T-helper 2 cell treated with Interferon-gamma antibody and Interleukin-4, amounts not matched to agents 100 ng/mL and 5 ng/mL, for 36 hours (primary cell): ENCODE data around the gene TBPL1. TPM values are rescaled to one million over a fixed set of nuclear protein-coding genes. Genes with fewer than 3 reads are reported as not detected.
"Not testable (repeated sequence)": the region's sequence is repeated elsewhere in the genome, so short reads cannot be mapped to it uniquely, and the experiment has no call there.

Source experiments
- intact Hi-C: fragments of 100-400 bp; cut with micrococcal nuclease; formaldehyde crosslinking; loops from one replicate; pipeline ENCODE4 v1.15.1; 2023
- total RNA-seq: library from RNA; stranded (reverse); gene quantifications from 2 replicates; pipeline ENCODE4 v1.2.3, GENCODE V29; 2022

The TBPL1 gene
- total RNA-seq, 1 donor from 2014 or later, result 29.9 TPM

DNA sequence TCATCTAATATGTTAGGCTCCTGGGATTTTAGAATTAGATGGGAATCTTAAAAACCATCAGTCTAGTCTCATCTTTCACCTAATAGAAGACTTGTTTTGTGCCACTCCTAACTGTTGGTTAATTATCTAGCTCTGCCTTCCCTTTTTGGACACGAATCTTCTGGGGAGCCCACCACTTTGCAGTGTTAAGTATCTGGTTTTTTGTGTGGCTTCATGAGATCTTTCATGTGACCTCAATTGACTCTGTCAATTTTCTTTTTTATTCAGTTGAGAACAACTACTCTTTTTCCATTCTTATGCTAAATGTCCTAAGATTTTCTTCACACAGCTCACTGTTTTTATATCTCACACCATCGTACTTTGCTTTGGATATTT is 16.9 kb downstream of the TBPL1 start:
- intact Hi-C loops, result loop anchor here (1.0 kb wide), 1 partner anchor 17 kb away; the partner anchor contains the start of gene TBPL1

DNA sequence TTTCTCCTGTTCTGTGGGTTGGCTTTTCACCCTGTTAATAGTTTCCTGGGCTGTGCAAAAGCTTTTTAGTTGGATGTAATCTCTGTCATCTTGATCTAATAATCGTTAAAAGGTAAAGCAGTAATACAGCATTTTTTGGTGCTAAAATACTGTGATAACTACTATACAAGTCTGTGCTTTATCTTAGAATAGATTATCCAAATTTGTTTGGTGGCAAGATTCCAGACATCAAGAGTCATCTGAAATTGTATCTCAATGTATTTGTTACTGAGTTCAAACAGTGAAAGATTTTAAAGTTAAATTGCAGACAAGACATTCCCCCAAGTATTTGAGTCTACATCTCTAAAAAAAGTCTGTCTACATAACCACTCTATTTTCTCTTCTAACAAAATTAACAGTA is 18.8 kb downstream of the TBPL1 start:
- intact Hi-C loops, result no loop called here

DNA sequence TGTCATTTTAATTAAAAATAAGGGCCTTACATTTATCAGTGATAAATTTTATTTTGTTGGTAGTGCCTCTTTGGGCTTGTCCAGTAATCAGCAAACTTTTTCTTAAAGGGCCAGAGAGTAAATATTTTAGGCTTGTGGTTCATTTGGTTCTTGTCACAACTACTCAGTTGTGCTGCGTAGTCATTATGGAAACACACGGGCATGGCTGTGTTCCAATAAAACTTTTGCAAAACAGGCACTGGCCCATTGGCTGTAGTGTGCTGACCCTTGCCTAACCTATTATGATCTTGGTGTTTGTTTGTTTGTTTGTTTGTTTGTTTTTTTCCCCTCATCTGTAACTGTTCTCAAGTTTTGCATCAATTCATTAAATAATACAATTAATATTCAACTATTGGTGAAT is 19.4 kb downstream of the TBPL1 start:
- intact Hi-C loops, result no loop called here

DNA sequence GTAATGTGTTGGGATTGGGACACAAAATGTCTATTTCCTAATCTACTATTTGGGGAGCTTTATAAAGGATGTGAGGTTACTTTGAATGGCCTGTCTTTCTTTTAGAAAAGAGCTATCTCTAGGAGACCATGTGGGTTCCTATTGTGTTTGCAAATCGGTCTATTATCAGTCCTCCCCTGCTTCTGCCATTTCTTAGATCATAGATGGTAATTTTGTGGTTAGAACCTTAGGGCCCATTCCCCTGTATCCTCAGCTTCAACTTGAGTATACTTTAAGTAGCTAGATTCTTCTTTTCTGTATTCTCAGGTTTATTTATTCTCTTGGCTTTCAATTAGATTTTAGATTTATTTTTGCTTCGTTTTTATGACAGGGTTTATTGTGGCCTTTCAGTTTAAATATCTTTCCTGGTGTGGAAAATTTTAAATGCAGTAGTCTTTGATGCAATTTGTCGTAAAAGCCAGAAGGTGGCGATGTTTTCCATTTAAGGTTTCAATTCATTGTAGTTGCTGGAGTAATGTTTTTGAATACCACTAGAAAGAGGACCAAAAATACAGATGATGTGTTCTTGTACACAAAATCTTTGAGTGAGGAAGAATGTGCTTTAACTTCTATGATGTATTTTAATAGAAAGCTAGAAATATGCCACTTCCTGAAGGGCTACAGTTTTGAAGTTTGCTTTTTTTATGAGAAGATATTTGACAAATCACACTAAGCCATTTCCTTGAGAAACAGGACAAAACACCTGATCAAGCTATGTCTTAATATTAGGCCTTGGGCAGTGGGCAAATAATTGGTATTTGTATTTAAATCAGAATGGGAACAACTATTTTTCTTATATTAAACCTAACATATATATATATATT is 20.3 kb downstream of the TBPL1 start:
- intact Hi-C loops, result loop anchor here (1.0 kb wide), 3 partner anchors 49 to 124 kb away; no protein-coding TSS in a partner anchor

DNA sequence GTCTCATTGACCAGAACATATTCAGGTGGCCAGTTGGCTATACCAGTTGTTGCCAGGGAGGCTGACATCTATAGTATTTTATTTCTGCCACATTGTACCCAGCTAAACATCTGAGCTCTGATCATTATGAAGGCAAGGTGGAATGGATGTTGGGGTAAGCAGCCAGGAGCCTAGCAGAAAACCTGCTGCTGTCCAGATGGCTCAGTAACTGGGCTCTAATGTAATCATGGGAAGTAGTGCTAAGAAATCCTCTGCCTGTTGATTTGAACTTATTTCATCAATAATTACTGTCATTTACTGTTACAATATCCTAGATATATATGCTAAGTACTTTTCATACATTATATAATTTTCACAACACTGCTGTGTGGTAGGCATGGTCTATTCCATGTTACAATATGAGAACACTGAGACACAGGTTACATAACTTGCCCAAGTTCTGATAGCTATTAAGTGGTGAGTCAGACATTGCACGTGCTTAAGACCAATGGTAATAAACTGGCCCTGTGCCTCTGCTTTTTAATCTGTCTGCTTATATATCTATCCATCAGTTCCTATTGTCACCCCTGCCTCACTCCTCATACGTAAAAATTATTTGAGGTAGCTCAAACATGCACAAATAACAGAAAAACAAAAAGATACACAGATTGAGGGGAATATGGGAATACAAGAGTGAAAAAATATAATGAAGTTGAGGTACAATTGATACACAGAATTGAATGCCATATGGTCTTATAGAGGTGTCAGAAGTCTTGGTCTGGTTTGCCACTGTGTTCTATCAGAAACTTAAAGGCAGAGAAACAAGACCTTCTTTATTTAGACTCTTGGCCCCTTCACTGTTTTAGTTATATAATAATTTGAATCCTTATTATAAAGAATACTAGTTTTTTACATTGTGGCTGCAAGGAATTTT is 25.2 kb downstream of the TBPL1 start:
- intact Hi-C loops, result no loop called here

DNA sequence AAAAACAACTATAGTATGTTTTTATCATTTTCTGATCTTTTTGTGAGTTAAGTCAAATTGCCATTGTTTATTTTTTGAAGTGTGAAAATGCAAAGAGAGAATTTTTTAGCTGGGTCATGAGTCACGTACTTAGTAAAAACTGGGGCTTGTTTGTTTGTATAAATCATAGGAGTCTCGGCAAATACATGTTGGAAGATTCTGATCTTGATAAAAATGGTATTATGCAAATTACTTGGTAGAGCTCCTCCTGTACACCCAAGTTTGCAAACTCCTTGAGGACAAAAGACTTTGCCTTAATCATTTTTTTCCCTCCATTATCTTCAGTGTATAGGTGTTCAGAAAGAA is 25.8 kb downstream of the TBPL1 start:
- intact Hi-C loops, result no loop called here

DNA sequence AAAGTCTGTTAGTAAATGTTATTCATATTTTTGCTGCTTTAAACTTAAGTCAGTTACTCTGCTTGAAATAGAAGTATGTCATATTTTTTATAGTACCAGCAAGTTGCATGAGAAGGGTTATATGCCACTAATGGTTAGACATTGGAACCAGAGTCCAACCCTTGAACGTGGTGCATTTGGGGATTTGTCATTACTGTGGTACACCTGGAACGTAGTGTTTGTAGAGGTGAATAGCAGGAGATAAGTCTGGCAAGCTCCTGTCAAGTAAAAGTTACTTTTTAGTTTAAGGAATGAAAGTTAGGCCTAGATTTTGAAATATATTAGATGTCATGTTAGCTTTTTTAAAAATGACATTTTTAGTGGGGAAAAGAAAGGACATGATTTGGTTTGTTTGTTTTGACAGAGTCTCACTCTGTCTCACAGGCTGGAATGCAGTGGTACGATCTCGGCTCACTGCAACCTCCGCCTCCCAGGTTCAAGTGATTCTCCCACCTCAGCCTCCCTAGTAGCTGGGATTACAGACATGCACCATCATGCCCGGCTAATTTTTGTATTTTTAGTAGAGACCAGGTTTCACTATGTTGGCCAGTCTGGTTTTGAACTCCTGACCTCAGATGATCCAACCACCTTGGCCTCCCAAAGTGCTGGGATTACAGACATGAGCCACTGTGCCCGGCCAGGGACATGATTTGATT is 26.4 kb downstream of the TBPL1 start:
- intact Hi-C loops, result not testable (repeated sequence)

DNA sequence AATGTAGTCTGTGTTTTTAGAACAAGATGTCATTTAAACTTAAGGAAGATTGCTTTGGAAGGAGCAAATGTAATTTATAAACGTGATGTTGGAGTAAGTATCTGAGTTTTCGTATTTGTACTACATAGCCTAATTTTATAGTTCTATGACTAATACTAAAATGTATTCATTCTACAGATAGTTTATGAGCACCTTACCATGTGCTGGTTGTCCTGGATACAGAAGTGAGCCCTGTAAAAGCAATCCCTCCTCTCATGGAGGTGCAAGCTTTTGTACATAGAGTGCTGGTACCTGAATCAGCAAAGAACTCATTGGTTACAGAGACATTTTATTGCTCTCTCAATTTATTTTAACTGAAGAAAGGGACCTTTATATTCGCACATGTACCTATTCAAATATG is 27.1 kb downstream of the TBPL1 start:
- intact Hi-C loops, result no loop called here

DNA sequence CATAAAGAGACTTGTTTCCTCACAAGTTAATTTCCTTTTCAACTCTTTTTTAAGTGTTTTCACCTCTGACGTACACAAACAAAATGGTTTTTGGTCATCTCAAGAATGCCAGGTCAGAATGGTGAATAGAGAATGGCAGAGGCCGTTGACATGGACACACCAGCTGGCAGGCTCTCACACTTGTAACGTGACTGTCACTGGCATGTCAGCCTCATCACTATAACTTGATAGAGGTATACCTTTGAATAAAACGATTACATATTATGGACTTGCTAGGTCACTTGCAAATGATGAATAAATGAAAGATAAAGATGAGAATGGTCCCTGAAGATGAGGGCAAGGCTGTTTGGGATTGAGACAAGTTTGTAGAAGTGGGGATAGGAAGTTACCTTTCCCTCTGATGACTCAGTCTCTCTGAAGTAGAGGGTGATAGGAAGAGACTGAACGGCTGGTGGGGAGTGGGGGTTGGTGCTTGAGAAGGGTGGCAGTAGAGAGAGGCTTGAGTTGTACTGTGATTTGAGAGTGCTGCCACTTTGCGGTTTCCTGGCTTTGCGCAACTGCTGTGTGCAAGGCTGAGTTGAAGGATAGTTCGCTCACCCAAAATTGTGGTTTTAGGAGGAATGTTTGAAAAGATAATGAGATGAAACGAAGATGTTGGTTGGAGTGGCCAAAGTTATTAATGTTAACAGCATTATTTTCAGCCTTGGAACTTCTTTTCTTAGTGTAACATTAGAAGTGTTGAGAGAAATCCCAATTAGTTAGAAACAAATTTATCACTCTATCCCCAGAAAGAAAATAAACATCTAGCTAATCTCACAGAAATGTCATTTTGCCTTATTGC is 30.3 kb downstream of the TBPL1 start:
- intact Hi-C loops, result no loop called here

DNA sequence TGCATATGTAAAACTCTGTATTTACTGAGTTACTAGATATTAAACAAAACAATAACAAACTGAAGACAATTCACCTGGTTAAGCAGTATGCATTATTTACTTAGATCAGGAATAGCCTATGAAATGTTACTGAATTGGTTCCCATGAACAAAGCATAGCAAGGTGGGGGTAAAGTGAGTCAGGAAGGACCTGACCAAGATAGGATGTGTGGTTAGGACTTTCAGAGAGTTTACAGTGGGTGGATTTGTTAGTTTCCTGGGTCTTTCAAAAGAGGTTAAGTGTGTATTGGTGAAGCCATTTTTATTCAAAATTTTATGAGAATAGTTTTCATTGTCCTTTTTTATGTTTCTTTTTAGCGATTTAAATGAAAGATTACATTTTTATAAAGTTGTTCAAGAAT is 32.9 kb downstream of the TBPL1 start:
- intact Hi-C loops, result no loop called here

DNA sequence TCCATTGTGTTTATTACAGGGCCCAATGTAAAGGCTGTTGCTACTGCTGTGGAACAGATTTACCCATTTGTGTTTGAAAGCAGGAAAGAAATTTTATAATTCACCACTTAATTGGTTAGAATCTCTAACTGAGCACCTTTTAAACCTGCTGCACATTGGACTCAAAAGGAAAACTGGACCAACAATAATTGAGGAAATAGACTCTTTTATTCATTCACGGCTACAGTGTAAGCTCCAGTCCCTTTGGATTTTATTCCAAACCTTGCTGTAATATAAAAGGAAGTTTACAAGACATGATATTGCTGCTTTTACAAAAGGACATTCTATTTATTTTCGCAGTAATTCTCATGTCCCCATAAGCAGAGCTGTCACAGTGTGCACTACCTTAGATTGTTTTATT is 33.9 kb downstream of the TBPL1 start:
- intact Hi-C loops, result no loop called here

DNA sequence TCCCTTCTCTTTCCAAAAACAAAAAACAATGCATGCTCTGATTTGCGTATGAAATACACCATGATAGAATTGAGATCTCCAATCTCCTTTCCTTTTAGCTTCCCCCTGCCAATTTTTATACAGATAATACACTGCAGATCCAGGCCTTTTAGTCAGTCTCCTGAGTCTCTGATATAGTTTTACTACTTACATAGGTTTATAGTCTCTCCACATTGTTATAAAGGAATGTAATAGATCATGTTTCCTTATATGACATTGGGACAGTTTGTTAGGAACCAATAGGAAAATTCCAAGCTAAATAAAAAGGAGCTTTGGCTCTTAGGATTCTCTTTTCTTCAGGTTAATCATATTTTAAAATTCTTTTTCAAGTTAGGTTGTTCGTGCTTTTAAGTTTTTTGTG is 36.5 kb downstream of the TBPL1 start:
- intact Hi-C loops, result no loop called here

DNA sequence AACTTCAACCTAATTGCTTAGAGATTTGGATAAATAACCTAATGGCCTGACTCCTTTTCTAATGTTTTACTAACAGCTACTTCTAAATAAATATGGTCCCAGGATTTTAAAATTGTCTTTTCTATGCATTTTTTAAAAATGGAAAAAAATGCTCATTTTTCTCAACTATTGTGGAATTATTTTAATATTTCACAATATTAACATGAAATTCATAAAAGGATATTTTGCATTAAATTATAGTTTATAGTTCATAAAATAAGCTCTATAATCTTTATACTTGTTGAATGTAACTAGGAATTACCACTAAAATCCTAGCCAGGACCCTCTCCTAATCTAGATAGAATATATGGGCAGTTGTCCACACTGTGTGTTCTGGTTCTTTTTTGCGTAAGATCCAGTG is 37.3 kb downstream of the TBPL1 start:
- intact Hi-C loops, result no loop called here

DNA sequence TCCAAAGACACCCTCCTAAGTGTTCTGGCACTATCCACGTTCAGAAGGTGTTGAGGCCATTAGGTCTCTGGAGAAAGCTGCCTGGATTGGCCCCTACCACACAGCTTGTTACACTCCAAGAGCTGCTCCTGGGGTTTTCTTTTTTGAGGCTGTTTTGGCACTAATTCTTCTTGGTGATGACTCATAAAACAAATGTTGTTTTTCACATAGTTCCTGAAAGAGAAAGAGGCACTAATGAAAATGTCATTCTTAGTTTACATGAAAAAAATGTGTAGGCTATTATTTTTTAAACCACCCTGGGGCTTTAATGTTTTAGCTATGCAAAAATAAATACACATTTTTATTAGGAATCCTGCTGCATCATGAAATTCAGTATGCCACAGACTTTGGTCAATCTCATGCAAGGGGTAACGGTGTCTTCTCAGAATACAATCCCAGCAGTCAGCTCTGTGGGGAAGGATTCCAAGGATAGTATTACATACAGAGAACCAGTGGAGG is 38.1 kb downstream of the TBPL1 start:
- intact Hi-C loops, result no loop called here

DNA sequence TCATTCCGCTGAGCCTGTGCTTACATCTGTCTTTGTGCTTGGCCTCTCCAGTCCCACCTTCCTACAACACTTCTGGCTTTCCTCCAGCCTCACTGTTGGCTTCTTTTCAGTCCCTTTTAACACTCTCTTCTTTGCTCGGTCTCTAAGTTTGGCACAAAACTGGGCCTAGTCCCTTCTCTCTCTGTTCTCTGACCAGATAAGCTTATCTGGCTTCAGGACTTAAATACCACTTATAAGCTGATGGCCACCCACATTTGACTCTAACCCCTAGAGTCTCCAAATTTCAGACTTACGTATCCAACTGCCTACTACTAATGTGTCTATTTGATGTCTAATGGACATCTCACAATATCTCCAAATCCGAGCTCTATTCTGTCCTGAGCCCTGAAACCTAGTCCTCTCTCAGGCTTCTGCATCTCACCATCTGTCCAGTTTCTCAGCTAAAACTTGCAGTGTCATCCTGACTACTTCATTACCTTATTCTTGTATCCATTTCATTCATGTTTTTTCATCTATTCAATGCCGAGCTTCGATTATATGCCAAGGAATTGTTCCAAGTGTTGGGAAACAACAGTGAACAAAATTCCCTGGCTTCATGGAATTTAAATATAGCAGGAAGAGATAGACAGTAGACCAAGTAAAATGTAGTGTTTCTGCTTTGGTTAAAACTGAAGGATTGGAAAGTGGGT is 40.1 kb downstream of the TBPL1 start:
- intact Hi-C loops, result no loop called here

DNA sequence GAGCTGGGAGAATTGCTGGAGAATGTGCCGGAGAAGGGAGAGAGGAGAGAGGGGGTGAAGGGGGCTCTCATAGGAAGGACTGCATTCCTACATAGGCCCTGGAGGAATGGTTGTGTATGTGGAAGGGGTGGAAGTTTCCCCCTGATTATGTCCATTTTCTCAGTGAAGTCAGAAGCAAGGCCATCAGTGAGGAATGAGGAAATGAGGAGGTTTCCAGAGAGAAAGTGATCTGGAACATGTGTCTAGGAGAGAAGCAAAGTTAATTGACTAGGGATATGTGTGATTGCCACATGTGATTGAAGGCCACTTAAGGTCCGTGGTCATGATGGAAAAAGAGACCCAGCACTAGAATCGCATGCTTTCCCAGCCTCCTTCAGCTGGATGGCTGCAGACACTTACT is 42.3 kb downstream of the TBPL1 start:
- intact Hi-C loops, result no loop called here

DNA sequence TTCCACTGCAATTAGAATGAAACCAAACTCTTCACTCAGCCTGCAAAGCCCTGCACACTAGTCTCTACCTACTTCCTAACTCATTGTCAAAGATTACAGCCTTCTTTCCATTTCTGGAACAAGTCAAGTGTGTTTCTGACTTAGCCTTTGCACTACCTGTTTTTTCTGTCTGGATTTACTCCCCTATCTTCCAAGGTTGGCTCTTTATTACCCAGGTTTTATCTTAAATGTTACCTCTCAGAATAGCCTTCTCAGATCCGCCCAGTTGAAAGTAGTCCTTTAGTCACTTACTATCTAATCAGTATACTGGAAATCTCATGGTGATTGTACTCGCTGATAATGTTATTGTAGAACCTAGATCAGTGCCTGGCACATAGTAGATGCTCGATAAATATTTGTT is 42.7 kb downstream of the TBPL1 start:
- intact Hi-C loops, result no loop called here

DNA sequence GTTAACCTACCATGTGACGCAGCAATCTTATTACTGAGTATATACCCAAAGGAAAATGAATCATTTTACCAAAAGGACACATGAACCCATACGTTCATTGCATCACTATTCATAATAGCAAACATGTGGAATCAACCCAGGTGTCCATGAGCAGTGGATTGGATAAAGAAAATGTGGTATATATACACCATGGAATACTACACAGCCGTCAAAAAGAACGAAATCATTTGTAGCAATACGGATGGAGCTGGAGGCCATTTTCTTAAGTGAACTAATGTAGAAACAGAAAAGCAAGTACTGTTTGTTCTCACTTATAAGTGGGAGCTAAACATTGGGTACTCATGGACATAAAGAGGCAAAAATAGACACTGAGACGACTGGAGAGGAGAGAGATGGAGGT is 44.2 kb downstream of the TBPL1 start:
- intact Hi-C loops, result no loop called here

DNA sequence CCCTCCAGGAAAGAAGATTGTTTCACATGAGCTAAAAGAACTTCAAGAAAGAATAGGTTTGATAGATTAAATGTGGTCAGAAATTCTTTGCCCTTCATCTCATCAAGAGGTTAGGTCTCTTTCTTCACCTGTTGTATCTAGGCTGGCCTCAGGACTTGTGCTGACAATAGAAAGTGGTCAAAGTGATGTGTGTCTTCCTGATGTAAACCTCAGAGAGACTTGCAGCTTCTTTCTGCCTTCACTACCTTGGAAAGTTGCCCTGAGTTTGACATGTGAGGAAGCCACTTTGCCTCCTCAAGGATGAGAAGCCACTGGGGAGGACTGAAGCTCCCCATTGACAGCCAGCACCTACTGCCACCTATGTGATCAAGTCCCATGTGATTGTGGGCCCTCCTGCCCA is 46.3 kb downstream of the TBPL1 start:
- intact Hi-C loops, result no loop called here

DNA sequence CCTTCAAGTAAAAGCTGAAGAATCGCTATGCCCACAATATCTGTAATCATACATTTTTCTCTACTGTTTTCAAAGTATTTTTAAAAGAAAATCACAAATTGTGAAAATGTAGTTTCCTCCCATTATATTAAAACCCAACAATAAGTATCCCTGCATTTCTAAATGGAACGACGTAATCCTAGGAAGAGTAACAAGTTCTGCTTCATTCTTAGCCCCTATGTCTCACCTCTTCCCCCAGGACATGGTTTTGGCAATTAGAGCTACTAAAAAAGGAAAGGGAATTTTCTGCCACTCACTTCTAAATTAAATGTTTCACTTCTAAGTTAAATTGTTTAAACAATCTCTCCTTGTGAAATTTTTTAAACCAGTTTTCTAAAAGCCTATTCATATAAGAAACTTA is 47.4 kb downstream of the TBPL1 start:
- intact Hi-C loops, result no loop called here
